ENCODE measurements around the gene DCLRE1A.
"Not testable (repeated sequence)": the region's sequence is repeated elsewhere in the genome, so short reads cannot be mapped to it uniquely, and the experiment has no call there.

Gene DCLRE1A

GRCh38 chr10:113857210-113857609 is 3.3 kb upstream of the DCLRE1A start:
- DNase-seq, result no peak

- no peak for DNase-seq
Observed at GRCh38 chr10:113856563-113856962, 2.7 kb upstream of the DCLRE1A start.

GRCh38 chr10:113854761-113855588 is 1.1 kb upstream of the DCLRE1A start:
- DNase-seq, result peak; percentile 79

DNA sequence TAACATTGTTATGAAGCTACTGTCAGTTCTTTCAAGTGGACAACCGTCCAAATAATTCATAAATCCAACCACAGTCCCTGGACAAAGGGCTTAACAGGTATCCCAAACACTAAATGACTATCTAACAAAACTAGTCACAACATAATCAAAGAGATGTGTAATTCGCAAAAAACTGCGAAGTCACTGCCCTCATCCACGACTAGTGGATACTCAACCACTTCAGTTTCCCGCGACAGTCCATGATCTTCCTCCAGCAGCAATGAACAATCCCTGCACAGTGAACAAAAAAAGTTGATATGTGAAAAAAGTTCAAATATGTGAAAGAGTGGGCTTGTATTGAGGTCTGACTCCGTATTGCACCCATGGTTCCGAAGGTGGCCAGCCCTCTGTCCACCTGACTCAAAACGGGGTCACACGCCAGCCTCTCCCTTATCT is 287 bp downstream of the DCLRE1A start:
- DNase-seq, result peak; percentile 52

DNA sequence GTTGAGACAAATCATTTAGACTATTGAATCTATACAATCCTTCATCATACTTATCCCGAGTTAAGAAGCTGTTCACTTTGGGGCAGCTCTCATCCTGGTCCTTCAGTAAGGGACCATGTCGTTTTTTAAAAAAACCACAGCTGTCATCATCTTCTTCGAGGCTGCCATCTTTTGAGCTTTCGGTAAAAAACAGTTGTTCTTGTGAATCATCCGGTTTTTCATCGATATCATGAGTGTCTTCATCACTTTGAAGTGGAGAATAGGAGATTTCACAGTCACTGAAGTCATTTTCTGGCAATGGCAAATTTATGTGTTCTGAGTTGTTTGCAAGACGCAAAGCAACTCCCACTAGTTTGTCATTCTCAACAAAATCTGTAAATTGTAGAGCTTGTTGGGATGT is 3.9 kb downstream of the DCLRE1A start:
- DNase-seq, result no peak

- no peak for DNase-seq
Observed at GRCh38 chr10:113849140-113849803, 4.6 kb downstream of the DCLRE1A start.

DNA sequence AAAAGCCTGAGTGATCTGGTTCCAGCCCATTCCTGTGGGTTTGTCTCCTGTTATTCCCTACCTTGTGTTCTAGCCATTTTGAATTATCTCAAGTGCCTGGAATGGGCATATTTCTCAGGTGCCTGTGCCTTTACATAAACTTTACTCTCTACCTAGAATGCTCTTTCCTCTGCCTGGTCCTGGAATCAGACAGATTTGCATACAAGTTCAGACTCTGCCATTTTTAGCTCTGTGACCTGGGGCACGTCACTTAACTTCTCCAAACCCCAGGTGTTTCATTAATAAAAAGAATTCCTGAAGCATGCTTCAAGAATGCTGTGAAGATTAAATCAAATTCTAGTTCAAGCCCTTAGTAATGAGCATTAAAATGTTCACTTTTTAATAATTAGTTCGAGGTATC is 7.8 kb downstream of the DCLRE1A start:
- DNase-seq, result no peak

GRCh38 chr10:113843972-113844485 is 9.9 kb downstream of the DCLRE1A start:
- DNase-seq, result no peak

DNA sequence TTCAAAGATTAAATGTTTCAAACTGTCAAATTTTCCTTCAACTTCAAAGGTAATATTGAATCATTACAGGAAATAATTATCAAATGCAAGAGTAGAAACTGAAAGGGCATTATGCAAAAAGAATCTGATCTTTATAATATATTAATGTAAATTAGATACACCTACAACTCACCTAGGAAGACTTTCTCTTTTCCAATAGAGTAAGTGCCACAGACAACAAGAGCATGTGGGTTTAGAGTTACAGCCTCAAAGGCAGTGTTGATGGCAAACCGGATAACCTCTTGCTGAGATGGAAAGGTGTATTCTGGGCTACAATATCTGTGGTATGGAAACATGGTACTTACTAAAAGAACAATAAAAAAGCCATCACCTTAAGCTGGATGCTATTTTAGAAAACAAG is 11.7 kb downstream of the DCLRE1A start:
- DNase-seq, result no peak

GRCh38 chr10:113828567-113828966 is 25.3 kb downstream of the DCLRE1A start:
- DNase-seq, result not testable (repeated sequence)

DNA sequence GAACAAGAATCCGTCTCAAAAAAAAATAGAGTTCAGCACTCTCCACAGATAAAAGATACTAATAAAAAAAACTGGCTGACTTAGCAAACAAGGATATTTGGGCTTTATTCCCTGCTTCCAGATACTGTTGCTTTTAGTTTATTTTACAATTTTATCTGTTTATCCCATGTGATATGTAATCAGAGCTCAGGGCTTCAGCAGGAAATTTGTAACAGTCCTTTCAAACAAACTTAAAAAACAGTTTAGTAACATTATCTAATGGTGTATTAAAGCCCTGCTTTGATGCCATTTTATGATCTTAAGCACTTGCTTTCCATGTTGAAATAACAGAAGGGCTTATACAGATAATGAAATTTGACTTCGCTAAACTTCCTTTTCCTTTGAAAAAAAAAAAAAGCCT is 28.1 kb downstream of the DCLRE1A start:
- no peak for DNase-seq

GRCh38 chr10:113823389-113823788 is 30.5 kb downstream of the DCLRE1A start:
- peak; percentile 5 for DNase-seq

DNA sequence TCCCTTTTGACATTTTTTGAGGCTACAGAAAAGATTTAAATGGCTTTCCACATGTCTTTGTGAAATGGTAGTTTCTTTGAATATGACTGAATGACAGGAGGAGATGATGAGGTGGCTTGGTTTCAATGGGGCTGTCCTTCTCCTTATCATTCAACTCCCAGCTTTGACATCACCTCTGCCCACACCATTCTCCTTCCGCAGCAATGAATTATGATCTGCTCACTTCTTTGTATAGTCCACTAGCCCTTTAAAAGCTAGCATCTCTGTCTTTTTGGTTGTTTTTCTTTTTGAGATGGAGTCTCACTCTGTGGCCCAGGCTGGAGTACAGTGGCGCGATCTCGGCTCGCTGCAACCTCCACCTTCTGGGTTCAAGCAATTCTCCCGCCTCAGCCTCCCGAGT is 31.7 kb downstream of the DCLRE1A start:
- no peak for DNase-seq

DNA sequence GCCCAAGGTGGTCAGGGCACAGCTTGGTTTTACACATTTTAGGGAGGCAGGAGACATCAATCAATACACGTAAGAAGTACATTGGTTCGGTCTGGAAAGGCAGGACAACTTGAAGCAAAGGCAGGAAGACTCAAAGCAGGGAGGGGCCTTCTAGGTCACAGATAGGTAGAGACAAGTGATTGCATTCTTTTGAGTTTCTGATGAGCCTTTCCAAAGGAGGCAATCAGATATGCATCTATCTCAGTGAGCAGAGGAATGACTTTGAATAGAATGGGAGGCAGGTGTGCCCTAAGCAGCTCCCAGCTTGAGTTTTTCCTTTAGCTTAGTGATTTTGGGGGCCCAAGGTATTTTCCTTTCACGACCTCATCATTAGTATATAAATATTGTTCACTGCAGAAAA is 32.6 kb downstream of the DCLRE1A start:
- DNase-seq, result not testable (repeated sequence)

DNA sequence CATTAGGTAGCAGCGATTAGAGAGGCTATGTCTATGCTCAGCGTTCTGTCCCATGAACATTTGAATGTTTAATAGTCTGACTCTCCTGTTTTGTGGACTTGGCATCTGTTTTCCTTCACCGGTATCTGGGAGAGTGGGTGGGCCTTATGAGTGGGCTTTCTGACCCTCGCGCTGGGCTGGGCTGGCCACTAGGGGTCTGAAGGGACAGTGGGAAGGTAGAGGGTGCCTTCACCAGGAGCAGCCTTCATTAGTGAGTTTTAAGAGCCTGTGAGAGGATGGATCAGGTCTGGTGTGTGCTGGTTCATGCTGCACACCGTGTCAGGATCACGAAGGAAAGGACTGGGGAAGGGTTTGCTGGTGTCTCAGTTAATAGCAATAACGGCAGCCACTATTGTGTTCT is 33.4 kb downstream of the DCLRE1A start:
- no peak for DNase-seq

DNA sequence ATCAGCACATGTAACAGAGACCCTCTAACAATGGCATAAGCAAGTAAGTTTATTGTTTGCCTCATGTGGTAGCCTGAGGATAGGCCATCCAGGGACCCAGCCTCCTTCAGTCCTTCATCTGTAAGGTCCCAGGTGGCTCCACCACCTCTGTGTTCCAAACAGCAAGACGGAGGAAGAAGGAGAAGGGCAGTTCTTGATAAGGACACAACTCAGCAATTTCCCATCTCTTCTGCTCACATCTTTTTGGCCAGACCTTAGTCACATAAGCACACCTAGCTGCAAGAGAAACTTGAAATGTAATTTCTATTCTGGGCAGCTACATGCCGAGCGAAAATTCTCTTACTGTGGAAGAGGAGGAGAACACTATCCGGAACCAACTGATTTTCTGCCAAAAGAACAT is 33.9 kb downstream of the DCLRE1A start:
- DNase-seq, result no peak

GRCh38 chr10:113814700-113815099 is 39.2 kb downstream of the DCLRE1A start:
- not testable (repeated sequence) for DNase-seq

DNA sequence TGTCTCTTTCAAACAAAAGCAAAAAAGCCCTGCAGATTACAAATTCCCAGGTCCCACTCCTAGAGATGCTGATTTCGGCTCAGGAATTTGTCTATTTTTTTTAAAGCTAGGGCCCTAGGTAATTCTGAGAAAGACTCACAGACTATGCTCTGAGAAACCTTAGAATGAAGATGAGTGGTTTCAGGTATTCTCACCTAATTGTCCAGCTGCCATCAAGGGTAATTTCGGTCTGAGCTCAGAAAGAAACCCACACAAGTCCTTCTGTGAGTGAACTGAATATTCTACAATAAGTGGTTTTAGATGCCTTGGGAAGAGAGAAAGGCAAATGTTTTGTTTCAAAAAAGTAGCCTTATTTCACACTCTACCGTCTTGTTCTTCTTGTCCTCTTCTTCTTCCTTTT is 45.7 kb downstream of the DCLRE1A start:
- DNase-seq, result no peak

GRCh38 chr10:113806503-113806902 is 47.4 kb downstream of the DCLRE1A start:
- DNase-seq, result no peak

- no peak for DNase-seq
Observed at GRCh38 chr10:113802997-113803396, 50.9 kb downstream of the DCLRE1A start.

DNA sequence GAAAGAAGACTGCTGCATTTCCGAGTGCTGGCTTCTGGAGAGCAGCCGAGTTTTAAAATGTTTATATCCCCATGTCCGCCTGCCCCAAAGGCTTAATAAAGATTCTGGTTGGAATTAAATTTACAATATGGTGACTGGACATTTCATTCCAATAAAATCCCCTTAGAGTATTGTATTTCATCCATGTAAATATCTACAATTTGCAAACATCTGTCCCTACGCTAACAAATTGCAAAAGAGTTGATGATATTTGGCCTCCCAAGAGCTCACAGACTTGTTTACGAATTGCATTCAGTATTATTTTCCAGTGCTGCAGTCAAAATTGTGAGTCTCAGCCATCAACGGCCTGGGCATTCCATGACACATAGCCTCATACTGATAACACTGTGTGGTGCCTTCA is 52.3 kb downstream of the DCLRE1A start:
- DNase-seq, result no peak

GRCh38 chr10:113791691-113792090 is 62.2 kb downstream of the DCLRE1A start:
- no peak for DNase-seq

GRCh38 chr10:113788604-113789083 is 65.2 kb downstream of the DCLRE1A start:
- peak; percentile 21 for DNase-seq

Data from NCI-H69 (cell line).